Lung (tissue), 12 donors: ENCODE data around the gene FNDC7. TPM values are rescaled to one million over a fixed set of nuclear protein-coding genes. Genes with fewer than 3 reads are reported as not detected.
A peak's percentile ranks its signal among the peaks of the same experiment; 100 is the strongest.

Source experiments
- ATAC-seq: fragments of 200-7000 bp; cut with Tn5 transposase; one replicate; pipeline ENCODE4 v1.9.1; 2020; ENCODE audit warnings: moderate number of reproducible peaks; ENCODE audit not compliant: insufficient read depth, low FRiP score
- DNase-seq, 3 donors: peaks; one replicate each; pipeline ENCODE4 v3.0.0-alpha.2; 2013 to 2017
- H3K27ac ChIP-seq, 2 donors: one replicate each; pipeline ENCODE4 v1.5.1; 2013; ENCODE audit warnings: mild to moderate bottlenecking in 2 of 2, moderate library complexity in 2 of 2, control low read depth in 1 of 2, inconsistent platforms in 1 of 2, low read depth in 1 of 2, low read length in 1 of 2
- H3K27me3 ChIP-seq, 3 donors: one replicate each; pipeline ENCODE4 v1.5.1; 2013; ENCODE audit warnings: low read length in 2 of 3; ENCODE audit not compliant: control insufficient read depth in 3 of 3, insufficient read depth in 3 of 3
- H3K36me3 ChIP-seq, 4 donors: one replicate each; pipeline ENCODE4 v1.5.1; 2013; ENCODE audit warnings: low read length in 4 of 4, mild to moderate bottlenecking in 1 of 4, moderate library complexity in 1 of 4; ENCODE audit not compliant: control insufficient read depth in 4 of 4, insufficient read depth in 4 of 4
- H3K4me1 ChIP-seq, 5 donors: one replicate each; pipeline ENCODE4 v1.5.1; 2013; ENCODE audit warnings: low read length in 5 of 5, mild to moderate bottlenecking in 2 of 5, moderate library complexity in 1 of 5; ENCODE audit not compliant: control insufficient read depth in 5 of 5, insufficient read depth in 5 of 5
- H3K4me3 ChIP-seq: one replicate; pipeline ENCODE4 v1.5.1; 2013; ENCODE audit warnings: mild to moderate bottlenecking, control low read depth, moderate library complexity
- H3K9ac ChIP-seq, 2 donors: one replicate each; pipeline ENCODE4 v1.5.1; 2013; ENCODE audit warnings: low read length in 2 of 2, control low read depth in 1 of 2; ENCODE audit not compliant: insufficient read depth in 1 of 2
- H3K9me3 ChIP-seq, 4 donors: one replicate each; pipeline ENCODE4 v1.5.1; 2013; ENCODE audit warnings: low read length in 3 of 4, mild to moderate bottlenecking in 1 of 4, moderate library complexity in 1 of 4; ENCODE audit not compliant: control insufficient read depth in 4 of 4, insufficient read depth in 3 of 4
- CTCF ChIP-seq: IDR thresholded peaks from 2 replicates; pipeline ENCODE4 v1.5.1; 2012; ENCODE audit warnings: mild to moderate bottlenecking; ENCODE audit errors: control extremely low read depth, extremely low read depth
- WGBS, 2 donors: extraction: QIAGEN DNeasy Blood & Tissue Kit; methylation state at CpG; one replicate each; pipeline ENCODE4 v1.1.7; 2013; 5-methylcytosine and 5-hydroxymethylcytosine counted together
- polyA plus RNA-seq, 2 donors: library from polyadenylated mRNA; stranded (reverse); fragments of 200-250 nt; gene quantifications; one replicate each; pipeline ENCODE4 v1.2.1, GENCODE V29; 2013
- total RNA-seq, 2 donors: library from RNA; depleted of rRNA in 1 of 2; stranded (reverse); fragments of >200 nt in 1 of 2; gene quantifications; one replicate each; pipeline ENCODE4 v1.2.1, GENCODE V29; 2014 to 2021
- donor health status: control.
- donor health status: control.
- donor health status: Bipolar disorder and iron deficiency.
- donor health status: healthy.
- donor health status: DM: yes; HTN: yes; CAD: no.

The FNDC7 gene
- total and polyA plus RNA-seq, 4 donors = 0.01 to 0.06 (median 0.06) TPM; not detected in 1

DNA sequence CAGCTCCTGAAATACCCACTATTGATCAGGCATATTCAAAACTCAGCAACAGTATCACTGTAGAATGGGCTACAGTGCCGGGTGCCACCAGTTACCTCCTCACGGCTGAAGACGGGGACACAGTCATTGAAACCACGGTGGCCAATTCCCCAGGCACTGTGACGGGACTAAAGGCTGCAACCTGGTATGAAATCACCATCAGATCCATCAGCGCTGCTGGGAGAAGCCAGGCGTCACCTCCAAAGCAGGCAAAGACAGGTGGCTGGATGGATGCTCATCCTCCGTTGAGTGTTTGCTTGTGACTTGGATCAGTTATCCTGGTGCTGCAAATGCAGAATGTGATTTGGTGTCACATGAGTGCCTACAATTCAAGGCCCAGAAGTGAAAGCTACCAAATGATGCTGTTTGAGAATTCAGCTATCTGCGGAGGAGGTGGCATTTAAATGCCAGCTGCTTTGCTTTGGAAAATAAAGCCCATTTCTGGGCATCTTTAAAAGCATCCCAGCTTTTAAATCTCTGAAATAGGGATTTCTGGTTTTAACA, 5.1 kb downstream of the FNDC7 start:
- H3K4me1 ChIP-seq = peaks cover 0 to 16% (median 0%) of the 10 kb centered on the region in 5 donors
- no peaks in the 10 kb centered on the region for H3K9me3 ChIP-seq
- no peaks in the 10 kb centered on the region for H3K27me3 ChIP-seq
- WGBS, 2 donors = 92 to 93% methylated on average over 9 of the region's 9 CpGs
- H3K9ac ChIP-seq = no peak overlapping the region
- no peak for TF ChIP-seq CTCF
- H3K4me3 ChIP-seq = no peak overlapping the region
- ATAC-seq (no peak), DNase-seq (no peak)
- H3K36me3 ChIP-seq = no peaks in the 10 kb centered on the region
- H3K27ac ChIP-seq = no peak overlapping the region

DNA sequence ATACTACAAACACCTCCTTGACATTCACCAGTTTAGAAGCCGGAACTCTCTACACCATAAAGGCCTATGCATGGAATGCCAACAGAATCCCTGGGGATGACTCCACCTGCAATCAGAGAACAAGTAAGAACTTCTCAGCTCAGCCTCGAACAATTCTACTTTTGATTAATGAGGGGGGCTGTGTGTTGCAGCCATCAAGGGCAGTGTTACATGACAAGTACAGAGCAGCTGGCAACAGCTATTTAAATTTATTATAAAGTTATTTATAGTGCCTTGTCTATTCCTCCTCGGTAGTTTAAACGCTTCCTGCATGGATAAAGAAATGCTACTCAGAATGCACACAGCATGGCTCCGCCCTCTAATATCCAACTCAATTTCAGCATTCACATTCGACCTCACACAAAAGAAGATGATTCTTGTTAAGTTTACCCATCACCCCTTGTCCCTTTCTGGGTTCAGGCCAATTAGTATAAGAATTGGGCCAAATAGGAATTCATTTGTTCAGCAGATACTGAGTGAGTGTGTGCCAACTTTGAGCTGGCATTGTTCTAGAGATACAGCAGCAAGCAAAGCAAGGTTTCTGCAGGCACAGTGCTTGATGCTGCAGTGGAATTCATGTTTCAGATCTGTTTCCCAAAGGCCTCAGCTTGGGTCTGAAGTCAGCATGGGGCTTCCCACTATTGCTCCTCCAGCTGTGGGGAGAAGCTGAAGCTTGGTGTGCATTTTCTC, 6.4 kb downstream of the FNDC7 start:
- H3K36me3 ChIP-seq = no peaks in the 10 kb centered on the region
- H3K27me3 ChIP-seq = no peaks in the 10 kb centered on the region
- peaks cover 0 to 25% (median 0%) of the 10 kb centered on the region in 5 donors for H3K4me1 ChIP-seq
- H3K4me3 ChIP-seq = no peak overlapping the region
- WGBS, 2 donors = 62 to 67% methylated on average over 6 of the region's 6 CpGs
- ATAC-seq (no peak), DNase-seq (no peak)
- no peak overlapping the region for H3K9ac ChIP-seq
- TF ChIP-seq CTCF = no peak
- H3K27ac ChIP-seq = no peak overlapping the region
- H3K9me3 ChIP-seq = no peaks in the 10 kb centered on the region

- Histone ChIP-seq H3K9me3 (no peaks in the 10 kb centered on the region), H3K36me3 (no peaks in the 10 kb centered on the region), H3K4me1 (peaks cover 0 to 25% (median 0%) of the 10 kb centered on the region in 5 donors), H3K27ac (peak overlapping the region in 1 of 2 donors; percentile 40), H3K27me3 (no peaks in the 10 kb centered on the region), H3K9ac (no peak overlapping the region), H3K4me3 (no peak overlapping the region)
- no peak for TF ChIP-seq CTCF
- ATAC-seq (no peak), DNase-seq (no peak)
- 80 to 87% methylated on average over 8 of the region's 8 CpGs for WGBS, 2 donors
Measured at GRCh38 chr1:108719656-108720435, 7.1 kb downstream of the FNDC7 start.
